NCI-H460 (cell line): ENCODE data around the gene CADPS2. TPM values are rescaled to one million over a fixed set of nuclear protein-coding genes. Genes with fewer than 3 reads are reported as not detected.

Experiments used
- DNase-seq: peaks from one replicate; pipeline ENCODE4 v3.0.0-alpha.2; 2016; ENCODE audit warnings: low read depth; ENCODE audit errors: extremely low read depth
- total RNA-seq: library from RNA; depleted of rRNA; stranded (reverse); fragments of >200 nt; shearing (Covaris generic); gene quantifications from 2 replicates; pipeline ENCODE4 v1.2.3, GENCODE V29; 2014

CADPS2 gene
- total RNA-seq, 1 experiment from 2014 or later = 18.0 TPM

GRCh38 chr7:122468945-122469344, 417.3 kb downstream of the CADPS2 start:
- DNase-seq = no peak

DNA sequence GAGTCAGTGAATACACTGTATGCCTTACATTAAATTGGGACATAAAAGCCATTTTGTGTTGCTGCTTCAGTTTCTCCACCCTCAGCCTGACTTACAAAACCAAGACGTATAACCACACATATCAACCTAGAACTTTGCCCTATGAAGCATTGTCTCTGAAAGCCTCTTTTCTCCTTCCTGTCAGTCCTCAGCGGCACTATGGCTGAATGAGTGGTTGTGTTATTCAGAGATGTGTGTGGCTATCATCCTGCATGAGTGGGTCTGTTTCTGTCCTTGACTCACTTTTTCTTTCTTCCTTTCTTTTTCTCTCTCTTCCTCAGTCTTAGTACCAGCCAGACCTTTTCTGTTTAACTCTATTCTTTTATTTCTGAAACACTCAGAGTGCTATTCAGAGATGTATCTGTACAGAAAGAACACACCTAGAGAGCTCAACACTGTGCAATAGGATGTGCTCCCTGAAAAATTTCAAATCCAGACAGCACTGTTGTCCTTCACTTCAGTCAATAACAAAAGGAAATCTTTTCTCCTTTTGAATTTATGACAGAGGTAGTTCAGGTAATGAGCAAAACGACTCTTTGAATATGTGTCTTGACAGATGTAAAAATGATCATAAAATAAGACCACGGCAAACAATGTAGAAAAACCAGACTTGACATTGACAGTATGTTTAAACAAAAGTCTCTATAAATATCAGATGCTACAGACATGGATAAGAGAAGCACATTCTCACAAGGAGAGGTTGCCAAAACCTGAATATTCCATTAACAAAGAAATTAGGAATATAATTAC, 418.4 kb downstream of the CADPS2 start:
- DNase-seq = no peak

DNA sequence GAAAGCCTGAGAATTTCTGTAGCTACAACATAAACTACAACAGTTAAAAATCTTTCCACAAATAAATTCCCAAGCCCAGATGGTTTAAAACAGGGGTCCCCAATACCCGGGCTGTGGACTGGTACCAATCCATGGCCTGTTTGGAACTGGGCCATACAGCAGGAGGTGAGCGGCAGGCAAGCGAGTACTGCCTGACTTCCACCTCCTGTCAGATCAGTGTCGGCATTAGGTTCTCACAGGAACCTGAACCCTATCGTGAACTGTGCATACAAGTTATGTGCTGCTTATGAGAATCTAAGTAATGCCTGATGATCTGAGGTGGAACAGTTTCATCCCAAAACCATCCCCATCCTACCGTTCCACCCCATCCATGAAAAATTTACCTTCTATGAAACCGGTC, 421.0 kb downstream of the CADPS2 start:
- DNase-seq = no peak

DNA sequence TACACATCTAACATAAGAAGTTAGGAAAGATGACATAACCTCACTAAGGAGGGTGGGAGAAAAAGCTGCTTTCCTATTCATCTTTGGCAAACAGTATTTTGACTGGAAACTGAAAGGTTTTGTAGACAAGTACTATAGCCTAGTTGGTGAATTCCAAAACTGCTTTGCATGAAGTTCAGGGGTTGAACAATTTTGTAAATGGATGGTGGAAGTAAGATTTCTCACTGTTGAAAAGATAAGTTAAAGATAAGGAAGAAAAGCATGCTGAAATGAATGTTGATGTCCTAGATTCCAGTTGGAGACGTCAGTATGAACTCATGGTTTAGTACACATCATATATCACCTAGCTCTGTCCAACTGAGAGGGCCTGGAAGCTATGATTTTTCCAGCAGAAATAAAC, 422.6 kb downstream of the CADPS2 start:
- DNase-seq = no peak

GRCh38 chr7:122460936-122461335, 425.3 kb downstream of the CADPS2 start:
- DNase-seq = no peak

GRCh38 chr7:122457969-122458368, 428.3 kb downstream of the CADPS2 start:
- DNase-seq = no peak

GRCh38 chr7:122457325-122457724, 428.9 kb downstream of the CADPS2 start:
- no peak for DNase-seq

DNA sequence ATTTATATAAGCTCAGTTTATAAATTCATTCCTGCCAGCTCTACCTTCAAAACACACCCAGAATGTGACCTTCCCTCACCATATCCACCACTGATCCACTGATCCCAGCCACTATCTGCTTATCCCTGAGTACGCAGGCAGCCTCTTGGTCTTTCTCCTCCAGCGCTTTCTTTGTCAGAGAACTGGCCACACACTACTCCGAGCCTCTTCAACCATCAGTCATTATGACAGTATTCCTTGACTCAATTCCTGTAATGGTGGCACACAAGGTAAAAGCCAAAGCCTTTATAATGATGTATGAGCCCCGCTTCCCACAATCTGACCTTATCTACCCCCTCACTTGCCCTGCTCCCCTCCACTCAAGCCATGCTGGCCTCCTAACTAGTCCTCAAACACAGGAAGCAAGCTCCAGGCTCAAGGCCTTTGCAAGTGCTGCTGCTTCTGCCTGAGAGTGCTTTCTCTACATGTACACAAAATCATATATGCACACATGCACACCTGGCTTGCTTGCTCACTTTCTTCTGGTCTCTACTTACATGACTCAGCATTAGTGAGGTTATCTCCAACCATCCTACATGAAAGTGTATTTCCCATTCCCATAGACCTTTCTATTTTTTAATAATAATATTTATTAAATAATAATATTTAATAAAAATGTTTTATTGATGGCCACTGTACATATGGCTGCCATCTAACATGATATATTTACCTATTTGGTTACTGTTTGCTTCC, 431.3 kb downstream of the CADPS2 start:
- no peak for DNase-seq

GRCh38 chr7:122453432-122453831, 432.8 kb downstream of the CADPS2 start:
- no peak for DNase-seq

DNA sequence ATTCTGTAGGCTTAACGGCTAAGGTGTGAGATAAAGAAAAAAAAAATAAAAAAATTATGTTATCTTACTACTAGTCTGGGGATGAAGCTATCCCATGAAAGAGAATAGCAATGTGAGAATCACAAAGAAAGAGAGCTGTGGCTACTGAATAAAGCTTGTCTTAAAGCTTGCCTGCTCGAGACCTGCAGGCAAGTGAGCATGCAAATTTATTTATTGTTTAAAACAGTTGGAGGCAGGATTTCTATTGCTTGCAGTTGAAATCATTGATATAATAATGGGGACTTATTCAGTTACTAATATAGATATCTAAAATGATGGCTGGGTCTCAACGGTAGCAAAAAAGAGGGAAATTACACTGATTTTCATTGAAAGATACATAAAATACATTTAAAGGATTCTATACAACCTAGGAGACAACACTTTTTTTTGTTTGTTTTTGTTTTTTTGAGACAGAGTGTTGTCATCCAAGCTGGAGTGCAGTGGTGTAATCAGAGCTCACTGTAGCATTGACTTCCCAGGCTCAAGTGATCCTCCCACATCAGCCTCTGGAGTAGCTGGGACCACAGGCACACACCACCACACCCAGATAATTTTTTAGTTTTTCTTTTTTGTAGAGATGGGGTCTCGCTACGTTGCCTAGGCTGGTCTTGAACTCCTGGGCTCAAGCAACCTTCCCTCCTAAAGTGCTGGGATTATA, 437.2 kb downstream of the CADPS2 start:
- no peak for DNase-seq

DNA sequence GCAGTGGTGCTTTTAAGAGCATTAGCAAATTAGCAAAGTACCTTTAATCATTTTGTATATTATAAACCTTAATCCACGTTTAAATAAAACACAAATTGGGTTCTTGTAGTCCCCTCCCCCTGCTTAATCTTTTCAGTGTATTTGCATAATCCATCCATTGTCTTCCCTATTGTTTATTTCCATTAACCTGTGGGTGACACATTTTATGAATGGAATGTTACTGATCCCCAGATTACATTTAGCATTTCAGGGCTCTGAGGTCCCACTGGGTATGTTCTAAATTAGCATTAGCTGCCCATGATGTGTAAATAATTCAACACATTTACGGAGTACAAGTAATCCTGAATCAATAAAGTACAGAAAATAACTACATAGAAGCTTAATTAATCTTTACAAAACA, 443.3 kb downstream of the CADPS2 start:
- DNase-seq = no peak

DNA sequence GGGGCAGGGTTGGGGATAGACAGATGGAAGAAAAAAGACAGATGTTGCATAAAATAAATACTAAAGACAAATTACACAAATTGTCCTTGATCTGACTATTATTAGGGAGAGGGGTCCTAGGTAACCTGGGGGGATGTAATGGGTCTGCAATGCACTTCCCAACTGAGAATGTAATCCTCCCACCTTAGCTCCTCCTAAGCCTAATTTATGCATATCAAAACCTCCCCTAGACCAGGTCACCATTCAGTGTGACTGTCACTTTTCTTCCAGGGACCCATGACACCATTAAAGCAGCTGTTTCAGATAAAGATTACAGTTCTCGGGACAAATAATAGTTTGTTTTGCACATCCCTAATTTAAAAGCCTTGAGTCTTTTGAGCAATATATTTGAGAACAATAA, 447.8 kb downstream of the CADPS2 start:
- no peak for DNase-seq

- no peak for DNase-seq
Measured at GRCh38 chr7:122438006-122438405, 448.3 kb downstream of the CADPS2 start.

GRCh38 chr7:122433765-122434164, 452.5 kb downstream of the CADPS2 start:
- no peak for DNase-seq

GRCh38 chr7:122430710-122431109, 455.6 kb downstream of the CADPS2 start:
- DNase-seq = no peak

- DNase-seq = no peak
Measured at GRCh38 chr7:122429926-122430325, 456.3 kb downstream of the CADPS2 start.

DNA sequence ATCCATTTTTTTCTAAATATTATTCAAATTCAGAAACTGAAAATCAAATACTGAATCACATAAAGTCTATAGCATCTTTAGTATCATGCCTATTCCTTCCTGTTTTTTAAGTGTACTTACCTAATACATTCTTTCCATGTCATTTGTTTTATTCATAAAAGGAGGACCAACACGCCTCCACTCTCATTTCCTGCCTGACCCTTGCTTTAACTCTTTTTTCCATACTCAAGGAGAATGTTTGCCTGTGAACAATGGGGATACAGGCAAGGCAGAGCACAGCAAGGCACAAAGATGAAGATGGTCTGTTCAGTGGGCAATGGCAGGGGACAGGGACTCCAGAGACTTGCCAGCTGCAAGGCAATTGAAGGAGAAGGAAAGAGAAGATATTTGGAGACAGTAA, 460.5 kb downstream of the CADPS2 start:
- no peak for DNase-seq

DNA sequence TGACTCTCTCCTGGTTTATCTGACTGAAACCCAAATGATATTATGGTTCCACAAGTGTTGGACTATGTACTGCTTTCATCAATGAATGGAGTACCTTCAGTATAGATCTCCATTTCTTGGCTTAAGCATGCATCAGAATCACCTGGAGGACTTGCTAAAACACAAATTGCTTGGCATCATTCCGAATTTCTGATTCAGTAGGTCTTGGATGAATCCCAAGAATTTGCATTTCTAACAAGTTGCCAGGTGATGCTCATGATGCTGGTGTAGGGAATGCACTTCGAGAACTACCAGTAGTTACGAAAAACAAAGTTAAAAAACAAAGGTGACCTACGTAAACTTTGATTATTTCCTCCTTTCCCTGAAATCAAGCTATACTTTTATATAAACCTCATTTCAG, 462.7 kb downstream of the CADPS2 start:
- DNase-seq = no peak

DNA sequence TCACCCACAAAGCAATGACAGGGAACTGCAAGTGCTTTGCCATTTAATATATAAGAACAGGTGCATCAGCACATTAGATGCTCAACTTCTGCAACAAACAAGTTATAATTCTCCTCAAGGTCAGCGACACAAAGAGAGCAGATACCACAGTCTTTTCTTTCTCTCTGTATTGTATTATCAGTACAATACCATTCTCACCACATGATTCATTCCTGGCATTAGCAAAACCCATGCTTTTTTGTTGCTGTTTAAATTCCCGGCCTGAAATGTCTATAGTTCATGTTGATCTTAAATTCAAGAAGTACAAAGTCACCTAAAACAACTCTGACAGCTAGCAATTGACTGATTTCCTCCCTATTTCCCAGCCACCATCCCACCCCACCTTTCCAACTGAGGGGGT, 469.9 kb downstream of the CADPS2 start:
- DNase-seq = no peak

DNA sequence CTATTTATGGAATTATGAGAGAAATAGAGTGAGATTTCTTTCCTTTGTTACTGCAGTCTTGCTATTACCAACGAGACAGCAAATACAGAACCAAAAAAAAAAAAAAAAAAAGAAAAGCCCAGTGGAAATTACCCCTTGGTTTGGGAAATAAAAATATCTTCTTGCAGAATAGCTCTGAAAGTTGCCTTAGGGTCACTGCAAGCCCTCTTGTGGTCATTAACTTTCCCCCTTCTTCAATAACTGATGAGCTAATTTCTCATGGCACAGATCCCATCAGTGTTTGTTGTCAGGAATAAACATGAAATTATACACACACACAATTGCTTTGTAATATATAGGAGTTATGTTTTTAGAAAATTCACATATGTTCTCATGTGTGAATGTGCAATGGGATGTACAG, 470.8 kb downstream of the CADPS2 start:
- no peak for DNase-seq

DNA sequence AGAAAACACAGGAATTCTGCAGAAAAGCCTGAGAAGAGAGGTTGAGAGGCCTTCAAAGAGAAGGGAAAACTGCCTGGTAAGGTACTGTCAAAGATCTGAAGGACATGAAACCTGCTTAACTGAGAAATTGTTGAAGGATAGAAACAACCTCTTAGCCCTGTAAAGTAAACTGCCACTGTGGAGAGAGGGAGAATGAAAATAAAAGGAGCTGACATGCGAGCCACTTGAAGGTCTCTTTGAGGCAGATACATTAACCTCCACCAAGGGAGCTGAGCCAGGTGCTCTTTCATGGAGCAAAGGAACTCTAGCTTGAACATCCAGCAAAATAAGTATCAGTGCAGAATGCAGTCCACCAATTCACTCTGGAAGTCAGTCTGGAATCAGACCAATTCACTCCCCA, 472.9 kb downstream of the CADPS2 start:
- DNase-seq = no peak

- no peak for DNase-seq
Measured at GRCh38 chr7:122412883-122413282, 473.4 kb downstream of the CADPS2 start.
